Nephron progenitor cell (in vitro differentiated cells): ENCODE measurements around the gene CYB5B.
A peak's percentile ranks its signal among the peaks of the same experiment; 100 is the strongest.

Source experiments
- DNase-seq: peaks from one replicate; pipeline ENCODE4 v3.0.0; 2021
- H3K27ac Mint-ChIP-seq: 2 replicates; pipeline ENCODE4 v1.8.0; 2021; ENCODE audit warnings: mild to moderate bottlenecking, moderate library complexity, mixed read lengths
- H3K27me3 Mint-ChIP-seq: 2 replicates; pipeline ENCODE4 v1.8.0; 2021; ENCODE audit warnings: mild to moderate bottlenecking, low read depth, mixed read lengths; ENCODE audit not compliant: poor library complexity
- H3K36me3 Mint-ChIP-seq: 2 replicates; pipeline ENCODE4 v1.8.0; 2021; ENCODE audit warnings: low read depth, mixed read lengths
- H3K4me1 Mint-ChIP-seq: 2 replicates; pipeline ENCODE4 v1.8.0; 2021; ENCODE audit warnings: mixed read lengths
- H3K4me3 Mint-ChIP-seq: 2 replicates; pipeline ENCODE4 v1.8.0; 2021; ENCODE audit warnings: mild to moderate bottlenecking, moderate library complexity, mixed read lengths
- H3K9me3 Mint-ChIP-seq: 2 replicates; pipeline ENCODE4 v1.8.0; 2021; ENCODE audit warnings: mild to moderate bottlenecking, moderate library complexity, mixed read lengths
- TF ChIP-seq, protein P1 (sequence below): fragments of 200-600 bp; sonication (generic); IDR thresholded peaks from 2 replicates; pipeline ENCODE4 v1.5.0; 2021; ENCODE audit warnings: antibody characterized with exemption

The CYB5B gene

DNA sequence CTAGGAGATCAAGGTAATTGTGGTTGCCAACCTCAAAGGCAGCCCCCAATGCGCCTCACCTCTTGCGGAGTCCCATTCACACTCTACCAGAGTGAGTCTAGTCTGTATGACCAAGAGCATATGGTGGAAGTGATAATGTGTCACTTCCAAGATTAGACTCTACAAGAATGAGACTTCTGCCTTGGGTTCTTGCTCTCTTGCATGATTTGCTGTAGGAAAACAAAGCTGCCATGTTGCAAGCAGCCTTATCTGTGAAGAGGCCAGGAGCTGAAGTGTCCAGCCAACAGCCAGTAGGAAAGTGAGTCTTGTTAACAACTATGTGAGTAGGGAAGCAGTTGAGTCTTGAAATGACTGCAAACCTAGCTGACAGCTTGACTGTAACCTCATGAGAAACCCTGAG is 42.0 kb upstream of the CYB5B start:
- no peak for DNase-seq
- H3K27me3 Mint-ChIP-seq: peaks cover 3% of the 10 kb centered on the region
- H3K36me3 Mint-ChIP-seq: peaks cover 65% of the 10 kb centered on the region
- no peak overlapping the region for H3K27ac Mint-ChIP-seq
- TF ChIP-seq, protein P1, sequence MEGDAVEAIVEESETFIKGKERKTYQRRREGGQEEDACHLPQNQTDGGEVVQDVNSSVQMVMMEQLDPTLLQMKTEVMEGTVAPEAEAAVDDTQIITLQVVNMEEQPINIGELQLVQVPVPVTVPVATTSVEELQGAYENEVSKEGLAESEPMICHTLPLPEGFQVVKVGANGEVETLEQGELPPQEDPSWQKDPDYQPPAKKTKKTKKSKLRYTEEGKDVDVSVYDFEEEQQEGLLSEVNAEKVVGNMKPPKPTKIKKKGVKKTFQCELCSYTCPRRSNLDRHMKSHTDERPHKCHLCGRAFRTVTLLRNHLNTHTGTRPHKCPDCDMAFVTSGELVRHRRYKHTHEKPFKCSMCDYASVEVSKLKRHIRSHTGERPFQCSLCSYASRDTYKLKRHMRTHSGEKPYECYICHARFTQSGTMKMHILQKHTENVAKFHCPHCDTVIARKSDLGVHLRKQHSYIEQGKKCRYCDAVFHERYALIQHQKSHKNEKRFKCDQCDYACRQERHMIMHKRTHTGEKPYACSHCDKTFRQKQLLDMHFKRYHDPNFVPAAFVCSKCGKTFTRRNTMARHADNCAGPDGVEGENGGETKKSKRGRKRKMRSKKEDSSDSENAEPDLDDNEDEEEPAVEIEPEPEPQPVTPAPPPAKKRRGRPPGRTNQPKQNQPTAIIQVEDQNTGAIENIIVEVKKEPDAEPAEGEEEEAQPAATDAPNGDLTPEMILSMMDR: no peak
- no peak overlapping the region for H3K4me3 Mint-ChIP-seq
- H3K9me3 Mint-ChIP-seq: no peaks in the 10 kb centered on the region
- peaks cover 23% of the 10 kb centered on the region for H3K4me1 Mint-ChIP-seq

DNA sequence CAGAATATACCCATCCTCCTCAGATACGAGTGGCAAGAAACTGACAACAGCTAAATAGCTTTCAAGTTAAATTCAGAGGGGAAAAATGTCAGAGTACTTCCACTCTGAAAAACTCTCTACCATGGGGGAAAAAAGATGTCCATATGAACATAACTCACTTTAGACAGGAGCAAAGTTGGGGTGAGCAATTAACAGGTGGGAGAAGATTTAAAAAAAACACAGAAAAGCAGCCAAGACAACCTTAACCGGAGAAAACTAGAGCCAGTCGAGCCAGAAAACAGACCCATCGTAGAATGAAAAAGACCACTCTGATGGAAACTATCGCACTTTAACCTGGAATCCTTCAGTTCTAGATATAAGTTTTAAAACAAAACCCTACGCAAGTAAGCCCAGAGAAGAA is 39.4 kb upstream of the CYB5B start:
- Mint-ChIP-seq H3K4me1 (peaks cover 23% of the 10 kb centered on the region), H3K4me3 (peak overlapping the region; percentile 91), H3K9me3 (no peaks in the 10 kb centered on the region), H3K27ac (peak overlapping the region; percentile 62), H3K27me3 (peaks cover 3% of the 10 kb centered on the region), H3K36me3 (peaks cover 43% of the 10 kb centered on the region)
- DNase-seq: no peak
- TF ChIP-seq, protein P1: no peak

DNA sequence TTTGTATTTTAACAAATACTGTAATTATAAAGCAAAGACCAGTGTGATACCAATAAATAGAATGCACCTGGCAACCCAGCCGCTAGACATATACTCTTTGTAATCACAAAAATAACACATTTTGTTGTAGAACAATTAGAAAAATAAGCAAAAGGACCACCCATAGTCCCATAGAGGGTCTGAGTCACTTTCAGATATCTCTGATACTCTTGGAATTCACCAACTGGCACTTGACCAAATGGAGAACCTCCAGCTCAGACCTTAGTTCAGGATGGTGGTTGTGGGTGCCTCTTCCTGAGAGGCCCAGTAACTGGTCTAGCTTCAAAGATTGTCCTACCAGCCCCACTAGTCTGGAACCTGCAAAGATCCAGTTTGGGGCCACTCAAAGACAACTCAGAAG is 37.8 kb upstream of the CYB5B start:
- Mint-ChIP-seq H3K27me3 (peaks cover 3% of the 10 kb centered on the region), H3K27ac (no peak overlapping the region), H3K36me3 (peaks cover 28% of the 10 kb centered on the region), H3K4me1 (peaks cover 23% of the 10 kb centered on the region), H3K4me3 (peak overlapping the region; percentile 91), H3K9me3 (no peaks in the 10 kb centered on the region)
- no peak for DNase-seq
- TF ChIP-seq, protein P1: no peak

DNA sequence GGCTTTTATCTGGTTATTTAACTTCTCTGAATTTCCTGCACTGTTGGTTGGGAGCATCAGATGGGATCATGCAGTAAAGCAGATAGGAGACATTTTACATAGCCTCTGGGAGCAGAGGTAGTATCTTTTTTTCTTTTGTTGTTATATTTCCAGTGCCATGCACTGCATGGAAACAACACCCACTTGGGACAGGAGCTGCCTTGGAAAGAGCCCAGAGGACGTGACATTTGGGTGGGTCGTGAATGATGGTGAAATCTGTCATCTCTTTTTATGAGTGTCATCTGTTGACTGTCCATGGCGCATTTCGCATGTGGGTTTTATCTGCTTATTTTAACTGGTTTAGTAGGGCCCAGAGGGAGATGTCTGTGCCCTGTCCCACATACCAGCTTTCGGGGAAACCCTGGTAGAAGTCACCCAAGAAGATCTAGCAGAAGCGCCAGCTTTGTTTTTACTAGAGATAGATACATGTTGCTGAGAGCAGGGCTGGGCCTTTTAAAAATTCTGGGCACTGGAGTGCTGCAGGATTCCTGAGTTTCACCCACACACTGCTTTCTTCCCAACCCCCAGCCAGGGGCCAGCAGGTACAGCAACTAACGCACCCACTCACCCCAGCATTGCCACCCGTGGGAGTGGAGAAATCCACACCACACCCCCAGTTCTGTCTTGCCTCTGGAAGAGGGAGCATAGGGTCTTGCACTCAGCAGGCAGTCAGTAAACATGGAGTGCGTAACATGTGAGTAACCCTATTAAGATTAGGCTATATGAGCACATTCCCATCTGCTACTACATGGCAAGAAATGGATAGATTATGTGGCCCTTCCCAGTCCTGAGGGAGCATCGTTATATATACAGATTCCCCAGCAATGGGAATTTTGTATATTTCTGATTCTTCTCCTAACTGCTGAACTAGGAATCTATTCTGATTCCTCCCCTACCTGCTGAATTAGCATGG is 30.2 kb upstream of the CYB5B start:
- Mint-ChIP-seq H3K4me3 (no peak overlapping the region), H3K27me3 (peaks cover 7% of the 10 kb centered on the region), H3K9me3 (no peaks in the 10 kb centered on the region), H3K36me3 (no peaks in the 10 kb centered on the region), H3K4me1 (peaks cover 35% of the 10 kb centered on the region), H3K27ac (no peak overlapping the region)
- TF ChIP-seq, protein P1: no peak
- DNase-seq: no peak

DNA sequence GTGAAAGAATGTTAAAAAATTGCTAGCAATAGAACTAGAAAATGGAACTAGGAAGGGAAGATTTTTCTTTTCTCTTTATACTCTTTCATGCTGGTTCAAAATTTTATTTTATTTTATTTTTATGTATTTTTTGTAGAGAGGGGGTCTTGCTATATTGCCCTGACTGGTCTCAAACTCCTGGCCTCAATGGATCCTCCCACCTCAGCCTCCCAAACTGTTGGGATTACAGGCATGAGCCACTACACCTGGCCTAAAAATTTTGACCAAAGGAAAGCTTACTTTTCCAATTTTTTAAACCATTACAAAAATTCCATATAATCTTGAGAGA is 28.6 kb upstream of the CYB5B start:
- Mint-ChIP-seq H3K27me3 (peaks cover 7% of the 10 kb centered on the region), H3K36me3 (no peaks in the 10 kb centered on the region), H3K4me3 (no peak overlapping the region), H3K4me1 (peaks cover 35% of the 10 kb centered on the region), H3K27ac (peak overlapping the region; percentile 51), H3K9me3 (no peaks in the 10 kb centered on the region)
- no peak for DNase-seq
- TF ChIP-seq, protein P1: no peak
